ENCODE results near the gene IGFBP7.

Gene IGFBP7, protein sequence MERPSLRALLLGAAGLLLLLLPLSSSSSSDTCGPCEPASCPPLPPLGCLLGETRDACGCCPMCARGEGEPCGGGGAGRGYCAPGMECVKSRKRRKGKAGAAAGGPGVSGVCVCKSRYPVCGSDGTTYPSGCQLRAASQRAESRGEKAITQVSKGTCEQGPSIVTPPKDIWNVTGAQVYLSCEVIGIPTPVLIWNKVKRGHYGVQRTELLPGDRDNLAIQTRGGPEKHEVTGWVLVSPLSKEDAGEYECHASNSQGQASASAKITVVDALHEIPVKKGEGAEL

GRCh38 chr4:57109847-57110639 is at the start of gene IGFBP7:
IGFBP7 (minus strand) TSS chr4:57110385; CDS start chr4:57110351, 34 bp downstream.
- DNase-seq (ENCODE audit: low read depth, low spot score) = peak; percentile 76

DNA sequence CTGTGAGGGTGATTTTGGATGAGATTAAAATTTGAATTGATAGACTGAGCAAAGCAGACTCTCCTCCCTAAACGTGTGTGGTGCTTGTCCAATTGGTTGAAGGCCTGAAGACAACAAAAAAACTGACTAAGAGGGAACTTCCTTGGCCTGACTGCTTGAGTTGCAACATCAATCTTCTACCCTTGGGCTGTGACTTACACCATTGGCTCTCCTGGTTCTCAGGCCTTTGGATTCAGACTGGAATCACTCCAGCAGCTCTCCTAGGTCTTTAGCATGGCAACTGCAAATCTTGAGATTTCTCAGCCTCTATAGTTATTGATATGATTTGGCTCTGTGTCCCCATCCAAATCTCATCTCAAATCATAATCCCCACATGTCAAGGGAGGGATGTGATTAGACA is 49.7 kb upstream of the IGFBP7 start:
- DNase-seq (ENCODE audit: low read depth, low spot score) = no peak

GRCh38 chr4:57158762-57159161 is 48.6 kb upstream of the IGFBP7 start:
- DNase-seq (ENCODE audit: low read depth, low spot score) = peak; percentile 67

DNA sequence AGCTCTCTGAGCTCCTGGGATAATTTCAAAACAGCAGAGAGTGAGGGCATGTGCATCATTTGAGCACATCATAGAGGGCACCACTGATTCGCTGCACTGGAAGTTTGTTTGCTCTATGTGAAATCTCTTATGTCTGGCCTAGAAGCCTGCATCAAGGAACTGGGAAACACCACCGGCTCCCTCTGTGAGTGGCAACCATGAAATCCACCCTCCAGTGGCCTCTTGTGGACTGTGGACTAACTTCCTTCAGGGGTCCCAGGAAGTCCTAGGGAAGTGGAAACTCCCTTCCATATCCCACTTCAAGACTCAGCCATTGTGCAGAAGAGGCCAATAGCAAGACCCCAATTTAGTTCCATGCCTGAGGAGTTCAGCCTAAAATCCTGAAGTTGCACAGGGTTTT is 48.0 kb upstream of the IGFBP7 start:
- no peak for DNase-seq (ENCODE audit: low read depth, low spot score)

GRCh38 chr4:57157596-57158137 is 47.5 kb upstream of the IGFBP7 start:
- DNase-seq (ENCODE audit: low read depth, low spot score) = no peak

DNA sequence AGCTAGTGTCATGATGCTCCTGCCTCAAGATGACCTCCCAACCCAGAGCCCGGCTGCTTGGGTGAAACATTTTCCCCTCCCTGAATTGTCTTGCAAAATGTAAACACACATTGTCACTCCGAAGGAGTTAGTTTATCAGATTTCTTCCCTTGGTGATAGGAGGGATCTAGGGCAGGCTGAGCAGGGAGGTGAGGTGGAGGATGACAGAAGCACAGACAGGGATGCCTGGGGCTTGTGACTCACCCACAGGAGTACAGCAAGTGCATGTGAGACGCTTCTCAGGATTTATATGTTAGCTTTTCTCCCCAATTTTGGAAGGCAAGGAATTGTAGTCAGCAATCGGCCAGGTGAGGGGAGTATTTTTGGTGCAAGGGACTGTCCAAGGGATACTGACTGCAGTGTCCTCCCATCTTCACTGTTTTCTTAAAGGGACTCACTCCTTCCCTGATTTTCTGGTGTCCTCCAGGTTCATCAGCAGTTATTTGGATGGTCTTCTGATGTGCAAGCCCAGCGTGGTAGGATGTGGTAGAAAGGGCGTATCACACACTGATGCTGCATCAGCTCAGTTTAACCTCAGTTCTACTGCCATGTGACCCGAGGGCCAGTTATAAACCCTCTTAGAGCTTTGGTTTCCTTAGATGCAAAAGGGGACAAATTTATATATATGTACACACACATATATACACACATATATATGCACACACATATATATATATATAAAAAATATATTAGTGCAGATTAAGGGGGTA is 46.2 kb upstream of the IGFBP7 start:
- no peak for DNase-seq (ENCODE audit: low read depth, low spot score)

- no peak for DNase-seq (ENCODE audit: low read depth, low spot score)
Observed at GRCh38 chr4:57154926-57155325, 44.7 kb upstream of the IGFBP7 start.

DNA sequence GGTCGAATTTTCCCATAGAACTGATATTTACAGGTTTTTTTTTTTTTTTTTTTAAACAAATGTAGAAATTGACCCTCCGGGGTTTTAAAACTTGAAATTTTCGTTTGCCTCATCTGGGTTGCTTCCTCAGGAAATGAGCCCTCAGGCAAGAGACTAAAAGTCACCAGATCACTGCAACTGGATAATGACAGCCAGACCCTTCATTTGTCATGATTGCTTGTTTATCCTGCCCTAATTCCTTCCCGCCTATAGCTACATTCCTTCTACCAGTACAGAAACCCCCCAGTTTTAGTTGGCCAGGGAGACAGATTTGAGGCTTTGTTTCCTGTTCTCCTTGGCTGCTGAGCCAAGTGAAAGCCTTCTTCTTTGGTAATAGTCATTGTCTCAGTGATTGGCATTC is 44.0 kb upstream of the IGFBP7 start:
- peak; percentile 40 for DNase-seq (ENCODE audit: low read depth, low spot score)

GRCh38 chr4:57153207-57153606 is 43.0 kb upstream of the IGFBP7 start:
- DNase-seq (ENCODE audit: low read depth, low spot score) = no peak

DNA sequence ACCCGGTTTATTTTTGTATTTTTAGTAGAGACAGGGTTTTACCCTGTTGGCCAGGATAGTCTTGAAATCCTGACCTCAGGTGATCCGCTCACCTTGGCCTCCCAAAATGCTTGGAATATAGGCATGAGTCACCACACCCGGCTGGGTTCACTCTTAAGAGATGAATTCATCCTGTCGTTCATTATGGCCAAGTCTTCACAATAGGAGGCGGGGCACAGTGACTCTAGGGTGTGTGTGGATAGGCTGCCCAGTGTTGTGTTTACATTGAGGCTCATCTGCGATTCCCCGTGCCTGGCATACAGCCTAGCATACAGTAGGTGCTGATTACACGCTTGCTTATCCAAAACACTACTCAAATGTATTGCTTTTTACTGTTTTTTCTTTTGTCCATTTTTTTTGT is 41.3 kb upstream of the IGFBP7 start:
- no peak for DNase-seq (ENCODE audit: low read depth, low spot score)

GRCh38 chr4:57149833-57150232 is 39.6 kb upstream of the IGFBP7 start:
- no peak for DNase-seq (ENCODE audit: low read depth, low spot score)

DNA sequence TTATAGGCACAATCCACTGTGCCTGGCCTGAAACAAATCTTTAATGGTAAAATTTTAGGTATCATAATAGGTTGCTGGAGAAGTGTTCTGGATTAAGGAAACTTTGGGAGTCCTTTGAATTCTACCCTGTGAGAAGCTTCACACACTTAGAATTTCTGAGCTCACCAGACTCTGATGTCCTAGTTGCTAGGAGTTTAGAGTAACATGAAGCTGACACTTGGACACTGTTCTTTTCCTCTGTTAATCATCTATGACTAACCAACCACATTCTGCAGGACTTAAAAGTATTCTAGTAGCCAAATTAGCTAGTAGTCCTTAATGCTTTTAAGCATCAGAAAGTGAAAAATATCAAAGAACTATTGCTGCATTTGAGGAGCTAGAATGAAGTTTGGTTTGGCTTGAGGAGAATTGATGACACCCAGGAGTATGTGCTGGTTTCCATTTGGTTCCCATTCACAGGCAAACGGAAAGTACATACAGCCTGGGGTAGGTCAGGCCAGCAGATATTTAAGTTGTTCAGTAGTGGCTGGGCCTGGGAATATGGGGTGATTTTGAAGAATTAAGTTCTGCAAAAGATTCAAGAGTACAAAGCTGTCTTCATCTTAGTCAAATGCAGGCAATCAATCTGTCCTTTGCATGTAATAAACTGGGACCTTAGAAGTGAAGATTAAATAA is 38.8 kb upstream of the IGFBP7 start:
- DNase-seq (ENCODE audit: low read depth, low spot score) = peak; percentile 82

DNA sequence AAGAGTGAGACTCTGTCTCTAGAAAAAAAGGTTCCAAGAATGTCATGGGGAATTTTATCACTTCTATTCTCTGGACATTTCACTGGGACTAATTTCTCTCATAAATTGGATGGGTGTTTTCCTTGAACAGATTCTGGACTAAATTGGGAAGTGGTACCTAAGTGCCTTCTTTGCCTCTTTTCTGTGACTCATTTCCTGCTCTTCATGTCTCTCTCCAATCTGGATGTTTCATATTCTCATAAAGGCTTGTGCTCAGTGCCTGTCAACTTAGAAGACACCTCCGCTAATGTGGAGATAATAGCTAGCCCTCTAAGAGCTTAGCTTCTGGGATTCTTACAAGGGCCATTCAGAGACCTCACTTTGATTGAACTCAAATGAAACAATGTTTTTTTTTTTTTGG is 38.0 kb upstream of the IGFBP7 start:
- no peak for DNase-seq (ENCODE audit: low read depth, low spot score)

DNA sequence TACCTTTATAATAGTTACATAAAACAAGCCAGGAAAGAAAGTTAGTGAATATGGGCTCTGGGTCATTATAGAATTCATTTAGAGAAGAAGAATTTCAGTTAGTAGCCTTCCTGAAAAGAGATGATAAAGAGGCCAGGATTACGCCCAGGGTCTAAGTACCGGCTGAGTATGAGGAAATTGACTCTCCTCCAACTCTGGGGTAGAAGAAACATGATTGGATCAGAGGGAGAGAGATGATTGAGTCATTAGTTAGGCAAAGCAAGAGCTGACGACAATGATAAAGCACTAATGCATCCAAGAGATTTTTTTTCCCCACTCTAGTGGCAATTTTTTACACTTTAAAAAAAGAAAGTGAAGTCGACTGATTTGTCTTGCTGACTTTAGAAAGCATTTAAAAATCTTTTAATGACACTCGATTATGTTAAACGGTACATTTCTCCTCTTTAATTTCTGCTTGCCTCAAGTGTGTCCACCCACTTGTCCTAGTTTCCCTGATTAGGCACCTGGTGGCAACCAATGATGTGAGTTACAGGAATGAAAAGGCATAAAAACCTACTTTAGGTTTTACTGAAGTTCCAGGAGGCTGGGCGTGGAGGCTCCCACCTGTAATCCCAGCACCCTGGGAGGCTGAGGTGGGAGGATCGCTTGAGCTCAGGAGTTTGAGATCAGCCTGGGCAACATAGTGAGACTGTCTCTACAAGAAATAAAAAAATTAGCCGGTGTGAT is 37.3 kb upstream of the IGFBP7 start:
- DNase-seq (ENCODE audit: low read depth, low spot score) = peak; percentile 64

GRCh38 chr4:57146444-57146843 is 36.3 kb upstream of the IGFBP7 start:
- DNase-seq (ENCODE audit: low read depth, low spot score) = no peak

DNA sequence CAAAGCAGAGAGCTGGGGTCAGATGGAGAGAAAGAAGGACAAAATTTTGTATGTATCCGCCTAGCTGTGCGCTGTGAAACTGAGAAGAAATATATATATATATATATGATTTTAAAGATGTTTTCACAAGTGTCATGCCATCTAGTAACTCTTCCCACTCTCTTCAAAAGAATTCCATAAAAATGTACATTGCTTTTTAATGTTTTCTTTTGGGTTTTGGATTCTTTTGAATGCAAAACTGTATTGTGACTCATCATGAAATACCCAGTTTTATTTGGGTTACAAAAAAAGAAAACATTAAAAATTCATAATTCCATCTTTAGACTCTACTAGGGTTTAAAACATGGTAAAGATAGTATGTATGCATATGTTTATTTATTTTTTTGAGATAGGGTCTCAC is 34.3 kb upstream of the IGFBP7 start:
- DNase-seq (ENCODE audit: low read depth, low spot score) = no peak

DNA sequence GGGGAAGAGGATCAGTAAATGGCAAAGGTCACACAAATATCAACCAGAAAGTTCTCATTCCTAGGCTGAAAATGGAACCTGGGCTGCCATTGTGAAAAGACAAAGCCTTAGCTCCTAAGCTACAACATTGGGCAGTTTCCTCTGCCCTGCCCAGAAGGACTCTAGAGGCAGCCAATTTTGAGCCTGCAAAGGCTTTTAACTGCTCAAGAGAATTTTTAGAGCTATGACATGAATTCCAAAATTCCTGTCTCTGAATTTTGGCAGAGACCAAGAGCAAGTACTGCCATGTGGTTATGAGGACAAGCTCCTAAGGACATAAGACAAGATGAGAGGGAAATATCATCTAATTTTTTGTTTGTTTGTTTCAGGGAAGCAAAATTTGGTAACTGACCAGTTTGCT is 29.6 kb upstream of the IGFBP7 start:
- DNase-seq (ENCODE audit: low read depth, low spot score) = no peak

- DNase-seq (ENCODE audit: low read depth, low spot score) = peak; percentile 39
Observed at GRCh38 chr4:57137261-57137660, 27.1 kb upstream of the IGFBP7 start.

DNA sequence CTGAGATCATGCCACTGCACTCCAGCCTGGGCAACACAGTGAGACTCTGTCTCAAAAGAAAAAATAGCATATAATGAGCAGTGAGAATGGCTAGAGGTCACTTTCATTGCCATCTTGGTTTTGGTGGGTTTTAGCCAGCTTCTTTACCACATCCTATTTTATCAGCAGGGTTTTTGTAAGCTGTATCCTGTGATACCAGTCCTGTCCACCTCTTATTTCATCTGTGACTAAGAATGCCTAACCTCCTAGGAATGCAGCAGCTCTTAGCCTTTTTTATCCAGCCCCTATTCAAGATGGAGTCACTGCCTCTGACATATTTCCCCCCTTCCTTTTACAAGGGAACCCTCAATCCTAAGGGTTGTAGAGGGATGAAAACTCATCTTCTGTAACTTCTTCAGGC is 26.1 kb upstream of the IGFBP7 start:
- peak; percentile 36 for DNase-seq (ENCODE audit: low read depth, low spot score)

DNA sequence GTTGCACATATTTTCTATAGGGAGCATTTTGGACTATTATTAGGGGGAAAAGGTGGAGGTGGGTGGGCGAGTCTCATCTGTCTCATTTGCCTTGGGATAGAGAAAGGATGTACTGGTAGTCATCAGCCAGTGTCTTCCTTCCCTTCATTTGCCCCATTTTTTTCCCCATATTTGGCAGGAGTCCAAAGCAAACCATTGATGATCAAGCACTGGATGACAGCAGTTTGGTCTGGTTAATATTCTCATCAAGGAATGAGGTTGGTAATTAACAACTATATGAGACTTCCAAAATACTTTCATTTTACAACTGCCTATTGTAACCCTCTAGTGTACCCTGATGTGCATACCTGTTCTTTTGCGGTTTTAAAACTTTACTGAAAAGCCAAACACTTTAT is 22.6 kb upstream of the IGFBP7 start:
- DNase-seq (ENCODE audit: low read depth, low spot score) = no peak
